Coronary artery (tissue), 2 donors: Measurements from ENCODE around the gene LEKR1.
A peak's percentile ranks its signal among the peaks of the same experiment; 100 is the strongest.

Experiments
- DNase-seq: peaks from one replicate; pipeline ENCODE4 v3.0.0-alpha.2; 2017; ENCODE audit warnings: low spot score
- H3K27ac ChIP-seq, 2 donors: fragments of 200-600 bp; sonication (generic); one replicate each; pipeline ENCODE4 v1.5.1; 2016 to 2019
- H3K4me3 ChIP-seq: fragments of 200-600 bp; sonication (generic); 2 replicates; pipeline ENCODE4 v1.5.1; 2016; ENCODE audit warnings: mild to moderate bottlenecking, moderate library complexity
- CTCF ChIP-seq: fragments of 200-600 bp; sonication (generic); IDR thresholded peaks from one replicate; pipeline ENCODE4 v1.5.1; 2019; ENCODE audit warnings: antibody characterized with exemption

LEKR1 gene

GRCh38 chr3:156806698-156807097 is 19.5 kb upstream of the LEKR1 start:
- no peak for TF ChIP-seq CTCF
- H3K4me3 ChIP-seq, result no peak overlapping the region
- DNase-seq, result no peak
- H3K27ac ChIP-seq, result no peak overlapping the region

DNA sequence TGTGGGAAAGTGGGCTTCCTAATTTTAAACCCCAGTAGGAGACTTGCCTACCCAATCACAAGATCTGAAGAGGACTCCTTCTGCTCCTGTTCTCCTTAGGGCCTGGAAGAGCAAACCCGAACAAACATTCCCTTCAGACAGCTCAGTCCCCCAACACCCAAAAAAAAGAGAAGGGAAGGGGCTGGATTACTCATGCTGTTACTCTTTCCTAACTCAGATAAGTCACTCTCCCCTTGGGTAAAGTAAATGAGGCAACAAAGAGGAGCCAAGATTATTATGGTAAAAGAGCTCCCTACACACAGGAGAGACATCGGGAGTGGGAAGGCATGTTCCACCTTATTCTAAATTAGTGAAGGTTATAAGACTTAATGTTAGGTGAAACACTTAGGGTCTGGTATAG is 18.1 kb upstream of the LEKR1 start:
- Histone ChIP-seq H3K27ac (no peak overlapping the region), H3K4me3 (no peak overlapping the region)
- DNase-seq, result no peak
- no peak for TF ChIP-seq CTCF

DNA sequence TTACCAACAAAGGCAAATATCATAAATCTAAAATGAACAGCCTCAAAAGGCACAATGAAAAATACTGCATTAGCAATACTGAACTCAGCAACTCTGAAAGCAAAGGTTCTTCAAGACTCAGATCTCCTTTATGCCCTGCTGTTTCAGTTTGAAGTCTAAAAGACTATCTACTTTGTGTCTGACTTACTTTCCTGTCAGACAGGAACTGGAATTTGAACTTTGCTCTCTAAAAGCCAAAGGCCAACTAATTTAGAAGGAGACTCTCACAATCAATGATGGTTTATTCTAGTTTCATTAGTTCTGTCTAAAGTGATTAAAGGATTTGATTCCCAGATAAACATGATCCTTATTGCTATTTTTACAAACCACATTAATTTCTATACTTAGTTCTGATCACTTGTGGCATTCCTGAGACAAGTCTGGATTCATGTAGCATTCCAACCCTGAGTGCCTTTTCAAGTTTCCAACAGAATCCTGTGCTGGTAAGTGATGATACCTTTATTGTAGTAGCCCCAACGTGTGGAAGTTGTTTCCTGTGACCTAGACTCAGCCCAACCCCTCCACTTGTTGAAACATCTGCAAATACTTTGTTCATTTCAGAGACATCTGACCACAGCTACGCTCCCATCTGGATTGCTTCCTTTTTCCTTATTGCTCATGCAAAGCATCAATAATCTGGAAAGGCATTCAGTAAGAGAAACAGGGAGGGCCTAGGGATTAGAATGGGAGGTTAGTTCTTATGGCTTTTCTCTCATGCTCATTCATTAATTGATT is 14.9 kb upstream of the LEKR1 start:
- no peak overlapping the region for H3K27ac ChIP-seq
- no peak overlapping the region for H3K4me3 ChIP-seq
- TF ChIP-seq CTCF, result no peak
- DNase-seq, result no peak

DNA sequence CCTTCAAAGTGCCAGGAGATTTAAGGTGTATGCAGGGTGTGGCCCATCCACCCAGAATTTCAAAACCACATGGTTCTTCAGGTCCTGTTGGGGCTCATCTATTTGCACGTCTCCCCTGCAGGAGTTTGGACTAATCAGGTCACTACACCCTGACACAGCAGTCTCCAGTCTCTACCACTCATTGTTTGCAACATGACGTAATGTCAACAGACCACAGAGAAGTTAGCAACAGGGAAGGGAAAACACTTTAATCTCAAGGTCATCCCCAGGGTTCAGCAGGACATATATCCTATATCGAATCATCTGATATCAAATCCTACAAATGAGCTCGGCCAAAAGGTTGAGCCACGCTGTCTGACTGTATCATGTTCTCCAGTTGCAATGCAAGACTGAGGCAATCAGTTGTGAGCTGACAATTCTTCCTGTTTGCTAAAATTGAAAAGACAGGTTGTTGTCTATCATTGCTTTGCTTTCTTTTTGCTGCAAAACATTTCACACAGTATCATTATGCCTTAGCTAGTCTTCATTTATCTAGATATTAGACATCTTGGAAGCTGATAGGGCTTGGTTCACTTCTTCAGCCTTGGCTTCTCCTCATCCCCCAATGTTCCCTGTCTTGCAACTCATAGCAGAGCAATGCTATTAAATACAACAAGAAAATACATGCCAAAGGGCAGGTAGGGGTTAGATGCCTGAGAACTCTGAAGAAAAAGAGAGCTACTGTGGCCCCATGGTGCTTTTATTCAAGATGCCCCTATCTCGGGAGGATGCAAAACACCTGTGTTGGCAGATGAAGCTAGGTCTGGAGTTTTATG is 13.4 kb upstream of the LEKR1 start:
- Histone ChIP-seq H3K4me3 (no peak overlapping the region), H3K27ac (no peak overlapping the region)
- no peak for DNase-seq
- no peak for TF ChIP-seq CTCF

DNA sequence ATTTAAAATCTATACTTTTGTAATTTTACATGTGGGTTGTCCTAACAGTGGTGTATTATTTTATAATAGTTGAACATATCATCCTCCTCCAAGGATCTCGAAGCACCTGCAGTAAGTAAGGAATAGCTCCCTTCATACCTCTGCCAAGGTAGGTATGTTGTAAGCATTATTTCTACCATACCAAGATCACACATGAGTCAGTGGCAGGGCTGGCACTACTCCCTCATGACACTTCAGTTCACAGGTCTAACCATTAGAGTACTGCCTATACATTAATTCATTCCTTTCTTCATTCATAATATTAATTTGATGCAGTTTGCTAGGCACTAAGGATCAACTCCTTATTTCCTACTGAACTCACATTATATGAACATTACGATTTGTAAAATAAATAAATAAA is 11.9 kb upstream of the LEKR1 start:
- no peak overlapping the region for H3K27ac ChIP-seq
- H3K4me3 ChIP-seq, result no peak overlapping the region
- no peak for DNase-seq
- no peak for TF ChIP-seq CTCF

DNA sequence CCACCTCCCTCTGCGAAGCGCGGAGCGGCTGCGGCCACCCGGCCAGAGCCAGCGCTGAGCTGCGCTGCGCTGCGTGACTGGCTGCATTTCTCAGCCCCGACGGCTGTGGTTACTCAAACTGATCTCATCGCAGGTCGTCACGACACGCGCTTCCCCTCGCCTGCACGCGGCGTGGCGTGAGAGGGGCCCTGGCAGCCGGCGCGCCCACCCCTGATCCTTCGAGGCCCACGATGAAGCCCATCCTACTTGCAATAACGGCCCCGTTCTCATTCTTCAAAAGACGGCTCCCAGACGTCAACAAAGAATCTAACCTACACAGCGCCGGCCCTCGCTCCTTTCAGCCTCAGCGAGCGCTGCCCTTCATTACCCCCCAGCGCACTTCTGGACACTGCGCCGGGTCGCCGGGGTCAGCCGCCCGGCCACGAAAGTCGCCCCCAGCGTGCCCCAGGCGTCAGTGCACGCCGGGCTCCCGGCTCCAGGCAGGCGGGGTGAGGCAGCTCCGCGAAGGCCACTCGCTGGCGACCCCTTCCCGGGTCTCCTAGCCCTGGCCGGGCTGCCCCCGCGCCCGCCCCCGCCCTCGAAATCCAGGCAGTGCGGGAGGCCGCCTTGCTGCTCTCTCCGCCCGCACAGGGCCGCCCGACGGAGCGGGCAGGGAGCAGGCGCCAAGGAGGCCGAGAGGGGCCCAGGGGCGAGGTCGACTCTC is 9.9 kb upstream of the LEKR1 start:
- Histone ChIP-seq H3K27ac (peak overlapping the region; percentile 81 to 85), H3K4me3 (peak overlapping the region; percentile 75)
- TF ChIP-seq CTCF, result peak; percentile 10
- no peak for DNase-seq
